ACC112 (cell line): Measurements from ENCODE around the gene INSR.

ENCODE experiments used
- H2AFZ ChIP-seq: fragments of 200-600 bp; sonication (generic); one replicate; pipeline ENCODE4 v1.6.0; 2017; ENCODE audit warnings: antibody characterized with exemption, low read length; ENCODE audit not compliant: unreplicated experiment
- H3K27ac ChIP-seq: fragments of 200-600 bp; sonication (generic); 2 replicates; pipeline ENCODE4 v1.5.1; 2014; ENCODE audit warnings: low read depth, mild to moderate bottlenecking, antibody characterized with exemption, low read length, moderate library complexity
- H3K27me3 ChIP-seq: fragments of 200-600 bp; sonication (generic); 2 replicates; pipeline ENCODE4 v1.6.1; 2014; ENCODE audit warnings: mild to moderate bottlenecking, antibody characterized with exemption, low read length, moderate library complexity, mixed read lengths; ENCODE audit not compliant: insufficient read depth
- H3K36me3 ChIP-seq: fragments of 200-600 bp; sonication (generic); 2 replicates; pipeline ENCODE4 v1.6.1; 2016; ENCODE audit warnings: mild to moderate bottlenecking, antibody characterized with exemption, low read length, moderate library complexity, mixed read lengths; ENCODE audit not compliant: insufficient read depth
- H3K4me1 ChIP-seq: fragments of 200-600 bp; sonication (generic); one replicate; pipeline ENCODE4 v1.6.1; 2016; ENCODE audit warnings: low read length, mixed read lengths; ENCODE audit not compliant: insufficient read depth, unreplicated experiment, control insufficient read depth
- H3K4me3 ChIP-seq: fragments of 200-600 bp; sonication (generic); 2 replicates; pipeline ENCODE4 v1.5.1; 2014; ENCODE audit warnings: mild to moderate bottlenecking, low read depth, low read length
- H3K79me2 ChIP-seq: fragments of 200-600 bp; sonication (generic); one replicate; pipeline ENCODE4 v1.6.0; 2016; ENCODE audit warnings: low read length; ENCODE audit not compliant: control insufficient read depth, unreplicated experiment, insufficient read depth

INSR gene

DNA sequence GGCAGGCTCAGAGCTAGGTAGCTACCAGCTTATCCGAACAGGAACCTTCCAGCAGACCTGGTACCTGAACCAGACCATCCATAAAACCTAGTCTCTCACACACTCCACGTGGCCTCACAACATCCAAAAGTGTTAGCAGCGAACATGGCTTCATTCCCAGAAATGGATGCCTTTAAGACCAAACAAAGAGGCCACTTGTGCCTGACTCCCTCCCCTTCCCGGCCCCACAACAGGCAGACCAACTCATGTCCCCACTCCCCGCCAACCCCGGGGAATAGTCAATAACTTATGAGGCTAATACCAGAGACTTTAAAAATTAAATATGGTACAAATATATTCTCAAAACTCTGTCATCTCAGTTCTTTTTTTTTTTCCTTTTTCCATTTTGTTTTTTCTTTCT lies 178.5 kb downstream of the INSR start:
- Histone ChIP-seq H3K27ac (no peak overlapping the region), H3K36me3 (no peaks in the 10 kb centered on the region), H3K79me2 (no peaks in the 10 kb centered on the region), H3K4me1 (no peaks in the 10 kb centered on the region), H3K4me3 (no peak overlapping the region), H3K27me3 (no peaks in the 10 kb centered on the region), H2AFZ (no peak overlapping the region)

DNA sequence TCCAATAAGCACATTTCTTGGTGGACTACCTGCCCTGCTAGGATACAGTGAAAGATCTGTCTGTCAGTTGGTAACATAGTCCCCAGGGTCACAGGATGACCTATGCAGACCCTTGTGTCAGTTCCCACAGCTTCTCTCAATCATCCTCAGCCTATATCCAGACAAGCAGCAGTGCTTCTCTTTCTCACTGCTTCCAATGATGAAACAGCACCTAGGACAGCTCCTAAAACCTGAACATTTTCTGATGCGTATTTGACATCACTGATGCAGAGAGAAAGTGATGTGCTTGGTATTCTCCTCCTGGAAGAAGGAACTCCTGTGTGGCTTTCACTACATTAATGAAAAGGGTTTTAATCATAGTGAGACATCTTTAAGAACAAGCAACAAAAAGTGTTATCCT lies 181.0 kb downstream of the INSR start:
- Histone ChIP-seq H3K4me1 (no peaks in the 10 kb centered on the region), H3K27ac (no peak overlapping the region), H3K36me3 (no peaks in the 10 kb centered on the region), H3K27me3 (no peaks in the 10 kb centered on the region), H2AFZ (no peak overlapping the region), H3K4me3 (no peak overlapping the region), H3K79me2 (no peaks in the 10 kb centered on the region)

DNA sequence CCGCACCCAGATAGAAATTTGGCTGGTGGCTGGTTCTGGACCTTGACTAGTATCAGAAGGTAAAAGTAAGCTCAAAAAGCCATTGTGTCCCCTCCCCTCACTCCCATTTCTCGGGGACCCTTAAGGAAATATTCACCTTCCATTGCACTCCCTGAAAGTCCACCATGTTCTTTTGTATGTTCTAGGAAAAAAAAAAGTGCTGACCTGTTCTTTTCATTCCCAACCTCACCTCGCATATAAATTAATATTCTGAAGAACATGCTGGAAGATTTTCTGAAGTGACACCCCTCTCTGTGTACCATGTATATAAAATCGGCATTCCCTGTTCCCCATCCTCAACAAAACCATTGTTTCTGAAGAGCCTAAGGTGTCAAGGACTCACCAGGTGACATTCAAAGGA lies 181.5 kb downstream of the INSR start:
- H3K4me3 ChIP-seq, result no peak overlapping the region
- H3K36me3 ChIP-seq, result no peaks in the 10 kb centered on the region
- no peaks in the 10 kb centered on the region for H3K79me2 ChIP-seq
- no peaks in the 10 kb centered on the region for H3K27me3 ChIP-seq
- H3K27ac ChIP-seq, result no peak overlapping the region
- no peak overlapping the region for H2AFZ ChIP-seq
- H3K4me1 ChIP-seq, result no peaks in the 10 kb centered on the region

DNA sequence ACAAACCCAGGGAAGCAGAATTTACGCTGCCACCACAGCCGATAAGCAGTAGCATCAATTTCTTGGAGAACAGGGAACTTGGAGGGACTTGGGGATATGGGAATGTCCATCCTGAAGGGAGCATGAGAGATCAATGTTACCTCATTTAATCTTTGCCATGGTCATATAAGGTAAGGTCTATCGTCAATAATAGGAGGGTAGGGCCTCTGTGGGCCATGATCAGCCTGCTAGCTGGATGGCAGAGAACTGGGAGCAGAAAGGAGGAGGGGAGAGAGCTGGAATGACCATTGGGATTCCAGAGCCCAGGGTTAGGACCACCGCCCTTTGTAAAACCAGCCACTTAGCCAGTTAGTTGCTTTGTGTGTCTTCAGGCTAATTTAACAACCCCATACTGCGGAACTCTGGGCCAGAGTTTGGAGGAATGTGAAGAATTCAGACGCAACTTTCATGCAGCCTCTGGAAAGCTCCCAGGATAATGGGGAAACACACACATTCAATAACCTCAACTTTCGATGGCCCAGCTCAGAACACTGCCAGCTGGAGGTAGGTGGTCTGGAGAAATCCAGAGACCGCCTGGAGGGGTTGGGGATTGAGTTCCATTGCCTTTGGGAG lies 184.4 kb downstream of the INSR start:
- Histone ChIP-seq H3K27ac (no peak overlapping the region), H2AFZ (no peak overlapping the region), H3K4me3 (no peak overlapping the region)

DNA sequence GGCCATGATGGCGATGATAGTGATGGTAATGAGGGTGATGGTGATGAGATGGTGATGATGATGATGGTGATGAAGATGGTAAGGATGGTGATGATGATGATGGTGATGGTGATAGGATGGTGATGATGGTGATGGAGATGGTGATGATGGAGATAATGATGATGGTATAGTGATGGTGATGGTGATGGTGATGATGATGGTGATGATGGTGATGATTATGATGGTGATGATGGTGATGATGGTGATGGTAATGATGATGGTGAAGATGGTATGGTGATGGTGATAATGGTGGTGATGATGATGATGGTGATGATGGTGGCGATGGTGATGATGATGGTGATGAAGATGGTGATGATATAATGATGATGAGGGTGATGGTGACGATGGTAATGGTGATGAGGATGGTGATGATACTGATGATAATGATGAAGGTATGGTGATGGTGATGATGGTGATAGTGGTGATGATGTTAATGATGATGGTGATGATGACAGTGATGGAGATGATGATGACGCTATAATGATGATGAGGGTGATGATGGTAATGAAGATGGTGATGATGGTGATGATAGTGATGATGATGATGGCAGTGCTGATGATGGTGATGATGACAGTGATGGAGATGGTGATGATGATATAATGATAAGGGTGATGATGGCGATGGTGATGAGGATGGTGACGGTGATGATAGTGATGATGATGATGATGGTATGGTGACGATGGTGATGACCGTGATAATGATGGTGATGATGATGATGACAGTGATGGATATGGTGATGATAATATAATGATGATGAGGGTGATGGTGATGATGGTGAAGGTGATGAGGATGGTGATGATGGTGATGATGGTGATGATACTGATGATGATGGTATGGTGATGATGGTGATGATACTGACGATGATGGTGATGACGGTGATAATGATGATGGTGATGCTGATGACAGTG lies 187.2 kb downstream of the INSR start:
- no peak overlapping the region for H2AFZ ChIP-seq
- H3K27me3 ChIP-seq, result no peaks in the 10 kb centered on the region
- H3K79me2 ChIP-seq, result no peaks in the 10 kb centered on the region
- H3K36me3 ChIP-seq, result no peaks in the 10 kb centered on the region
- no peak overlapping the region for H3K27ac ChIP-seq
- H3K4me3 ChIP-seq, result no peak overlapping the region
- H3K4me1 ChIP-seq, result no peaks in the 10 kb centered on the region

More for the DNA sequence above, 184.4 kb downstream of the INSR start:
- no peaks in the 10 kb centered on the region for H3K79me2 ChIP-seq
- no peaks in the 10 kb centered on the region for H3K36me3 ChIP-seq
- H3K4me1 ChIP-seq, result no peaks in the 10 kb centered on the region
- no peaks in the 10 kb centered on the region for H3K27me3 ChIP-seq

DNA sequence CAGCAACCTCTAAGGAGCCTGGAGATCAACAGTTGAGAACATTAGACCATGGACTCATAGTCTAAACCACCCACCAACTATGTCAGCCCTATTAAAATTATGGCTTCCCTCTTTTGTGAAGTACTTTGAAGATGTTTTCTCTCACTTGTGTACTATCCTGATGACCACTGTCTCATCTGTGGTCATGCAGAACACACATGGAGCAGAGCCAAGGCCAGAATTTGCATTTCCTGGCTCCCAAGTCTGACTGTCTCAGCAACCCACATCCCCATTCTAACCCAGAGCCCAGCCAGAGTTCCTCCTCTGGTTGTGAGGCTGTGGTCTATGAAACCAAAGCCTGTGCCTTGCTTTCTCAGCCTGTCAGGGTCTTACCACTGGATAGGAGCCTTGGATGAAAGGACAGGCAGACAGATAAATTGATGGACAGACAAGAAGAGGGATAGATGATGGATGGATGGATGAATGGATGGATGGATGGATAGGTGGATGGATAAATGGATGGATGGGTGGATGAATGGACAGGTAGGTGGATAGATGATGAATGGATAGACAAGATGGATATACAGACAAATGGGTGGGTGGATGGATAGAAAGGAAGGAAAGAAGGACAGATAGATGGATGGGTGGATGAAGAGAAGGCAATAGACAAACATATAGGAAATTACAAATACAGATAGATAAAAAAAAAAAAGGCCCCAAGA lies 189.3 kb downstream of the INSR start:
- Histone ChIP-seq H3K79me2 (no peaks in the 10 kb centered on the region), H3K4me1 (no peaks in the 10 kb centered on the region), H3K27ac (no peak overlapping the region), H2AFZ (no peak overlapping the region), H3K4me3 (no peak overlapping the region), H3K27me3 (no peaks in the 10 kb centered on the region), H3K36me3 (no peaks in the 10 kb centered on the region)

DNA sequence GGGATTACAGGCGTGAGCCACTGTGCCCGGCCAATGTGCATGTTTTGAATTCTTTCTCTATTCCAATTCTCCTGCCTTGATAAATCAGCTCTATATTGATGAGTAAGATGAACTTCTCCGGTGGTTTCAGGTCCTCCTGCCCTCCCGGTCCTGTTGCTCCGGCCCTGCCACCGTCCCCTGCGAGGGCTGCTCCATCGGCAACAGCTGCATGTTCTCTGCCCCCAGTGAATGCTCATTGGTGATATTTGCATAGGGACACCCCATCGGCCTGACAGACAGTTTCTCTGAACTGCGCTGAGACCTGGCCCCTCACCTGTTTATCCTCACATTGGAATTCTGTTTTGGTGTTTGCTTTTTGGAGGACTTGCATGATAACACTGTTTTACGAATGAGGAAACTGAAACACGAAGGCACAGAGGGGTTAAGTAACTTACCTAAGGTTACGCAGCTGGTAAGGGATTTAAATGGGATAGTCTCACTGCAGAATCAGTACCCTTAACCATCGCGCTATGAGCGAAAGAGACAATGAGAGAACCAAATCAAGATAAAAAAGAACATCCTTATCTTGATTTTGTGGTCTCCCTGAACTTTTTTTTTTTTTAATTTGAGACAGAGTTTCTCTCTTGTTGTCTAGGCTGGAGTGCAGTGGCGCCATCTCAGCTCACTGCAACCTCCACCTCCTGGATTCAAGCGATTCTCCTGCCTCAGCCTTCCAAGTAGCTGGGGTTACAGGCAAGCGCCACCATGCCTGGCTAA lies 192.5 kb downstream of the INSR start:
- Histone ChIP-seq H3K4me1 (no peaks in the 10 kb centered on the region), H3K4me3 (no peak overlapping the region), H2AFZ (no peak overlapping the region)

DNA sequence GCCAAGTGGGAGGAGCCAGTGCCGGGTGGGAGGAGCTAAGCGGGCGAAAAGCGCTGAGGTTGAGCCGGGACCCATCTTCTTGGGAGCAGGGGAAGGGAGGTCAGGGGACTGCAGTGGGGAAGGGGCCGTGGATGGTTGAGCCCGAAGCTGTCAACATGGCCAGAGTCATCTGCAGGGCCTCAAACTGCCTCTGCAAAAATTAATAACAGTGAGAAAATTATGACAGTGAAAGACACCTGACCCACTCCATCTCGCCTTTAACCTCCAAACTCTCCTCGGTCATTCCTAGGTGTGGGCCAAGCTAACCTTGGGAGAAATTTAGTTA lies 194.7 kb downstream of the INSR start:
- no peaks in the 10 kb centered on the region; the same call in 1 of the 2 replicates for H3K36me3 ChIP-seq
- H3K4me3 ChIP-seq, result peak overlapping the region; percentile 93
- H2AFZ ChIP-seq, result no peak overlapping the region
- no peaks in the 10 kb centered on the region for H3K4me1 ChIP-seq
- H3K27ac ChIP-seq, result peak overlapping the region; percentile 90; the same call in 1 of the 2 replicates
- no peaks in the 10 kb centered on the region for H3K79me2 ChIP-seq
- H3K27me3 ChIP-seq, result no peaks in the 10 kb centered on the region

More for the DNA sequence above, 192.5 kb downstream of the INSR start:
- Histone ChIP-seq H3K79me2 (no peaks in the 10 kb centered on the region), H3K27me3 (no peaks in the 10 kb centered on the region), H3K27ac (no peak overlapping the region), H3K36me3 (no peaks in the 10 kb centered on the region)

DNA sequence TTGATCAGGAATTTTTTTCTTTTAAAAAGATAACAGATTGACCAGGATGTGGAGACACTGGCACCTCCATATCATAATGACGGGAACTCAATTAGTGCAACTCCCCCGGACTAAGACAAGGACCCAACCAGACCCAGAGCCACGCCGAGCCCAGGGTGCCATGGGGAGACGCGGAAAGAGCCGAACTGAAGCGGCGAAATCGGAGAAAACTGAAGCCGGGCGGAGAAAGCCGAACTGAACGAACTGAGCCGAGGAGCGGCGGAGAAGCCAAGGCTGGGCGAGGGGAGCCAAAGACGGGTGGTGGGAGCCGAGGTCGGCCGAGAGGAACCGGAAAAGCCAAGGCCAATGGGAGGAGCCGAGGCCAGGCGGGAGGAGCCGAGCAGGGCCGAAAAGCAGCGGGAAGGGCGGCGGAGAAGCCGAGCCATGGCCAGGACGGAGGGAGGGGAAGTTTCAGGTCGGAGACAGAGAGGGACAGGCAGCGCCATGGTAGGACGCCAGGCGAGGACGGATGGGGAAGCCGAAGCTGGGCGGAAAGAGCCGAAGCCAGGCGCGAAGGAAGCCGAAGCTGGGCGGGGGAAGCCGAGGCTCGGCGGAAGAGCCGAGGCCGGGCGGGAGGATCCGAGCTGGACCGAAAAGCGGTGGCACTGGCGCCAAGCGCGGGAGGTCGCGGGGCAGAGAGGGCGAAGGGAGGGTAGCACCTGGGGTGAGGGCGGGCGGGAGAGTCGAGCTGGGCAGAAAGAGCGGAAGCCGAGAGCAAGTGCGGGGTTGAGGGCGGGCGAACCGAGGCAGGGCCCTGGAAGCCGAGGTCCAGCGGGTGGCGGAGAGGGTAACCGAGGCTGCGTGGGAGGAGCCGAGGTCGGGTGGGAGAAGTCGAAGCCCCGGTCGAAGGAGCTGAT lies 195.3 kb downstream of the INSR start:
- H3K27ac ChIP-seq, result peak overlapping the region; percentile 90
- no peaks in the 10 kb centered on the region for H3K4me1 ChIP-seq
- no peaks in the 10 kb centered on the region for H3K27me3 ChIP-seq
- peak overlapping the region; percentile 93 for H3K4me3 ChIP-seq
- no peaks in the 10 kb centered on the region for H3K79me2 ChIP-seq
- no peaks in the 10 kb centered on the region; the same call in 1 of the 2 replicates for H3K36me3 ChIP-seq
- peak overlapping the region; percentile 90 for H2AFZ ChIP-seq
